ENCODE data around the gene TMEM205. TPM values are rescaled to one million over a fixed set of nuclear protein-coding genes. Genes with fewer than 3 reads are reported as not detected.

TMEM205 gene
- total and polyA plus RNA-seq, 10 of the 15 experiments (the other 5 are each of a cell fraction or from before 2014, with no cell fraction given): 27.8 to 144 (median 88.3) TPM

GRCh38 chr19:11374433-11375142 lies 28.5 kb upstream of the TMEM205 start, which contains the start of gene SWSAP1 (continued):
- TF ChIP-seq POLR2AphosphoS2 (IDR thresholded peaks at IDR 0.05; ENCODE audit: low read depth, low read length) (peak; percentile 80), RELA (IDR thresholded peaks at IDR 0.05; ENCODE audit: borderline replicate concordance, partially characterized antibody) (peak; percentile 67), STAT1 (conservative IDR thresholded peaks at IDR 0.05) (peak; percentile 95), RELB (IDR thresholded peaks at IDR 0.05; ENCODE audit: low read depth) (peak; percentile 57), CREB1 (IDR thresholded peaks at IDR 0.05; ENCODE audit: low read depth) (peak; percentile 90), ZNF687 (IDR thresholded peaks at IDR 0.05) (peak; percentile 11; the same call in 1 of the 2 replicates), IRF4 (IDR thresholded peaks at IDR 0.05; ENCODE audit: low read depth, low read length) (0 out of 2 replicates have a peak, but pooled peaks have one; percentile 9), ASH2L (IDR thresholded peaks at IDR 0.05; ENCODE audit: borderline replicate concordance, low read depth) (0 out of 2 replicates have a peak, but pooled peaks have one; percentile 72), RFX5 (IDR thresholded peaks at IDR 0.05; ENCODE audit: low read depth, low read length) (0 out of 2 replicates have a peak, but pooled peaks have one; percentile 12), REST (IDR thresholded peaks at IDR 0.05; ENCODE audit: low read depth, low read length) (no peak), SP1 (IDR thresholded peaks at IDR 0.05; ENCODE audit: low read depth, low read length) (peak; percentile 93), YY1 (IDR thresholded peaks at IDR 0.05; ENCODE audit: low read depth, low read length) (peak; percentile 87)
